ENCODE measurements around the gene CENPK.

- TF ChIP-seq EZH2 (IDR thresholded peaks at IDR 0.05; ENCODE audit: borderline replicate concordance, insufficient read depth, low read length, poor library complexity, severe bottlenecking) (no peak), CTCF (IDR thresholded peaks at IDR 0.05; ENCODE audit: poor library complexity, severe bottlenecking) (no peak)
Measured at GRCh38 chr5:65570598-65571226, 7.7 kb upstream of the CENPK start.
